Keratinocyte (primary cell): Measurements from ENCODE around the gene MDN1. TPM values are rescaled to one million over a fixed set of nuclear protein-coding genes. Genes with fewer than 3 reads are reported as not detected.

Experiments
- DNase-seq: peaks from one replicate; pipeline ENCODE4 v3.0.0-alpha.2; 2011; ENCODE audit warnings: low read depth, missing footprints, low spot score
- FAIRE-seq: peaks from 2 replicates; lab custom pipeline; 2011; peaks lifted over from hg19 to GRCh38; lab: Jason Lieb, UNC
- H2AFZ ChIP-seq: 2 replicates; pipeline ENCODE4 v1.6.0; 2012; ENCODE audit warnings: low read length, control low read depth, inconsistent platforms; ENCODE audit not compliant: control insufficient read depth
- H3K27ac ChIP-seq: 2 replicates; pipeline ENCODE4 v1.5.1; 2011; ENCODE audit warnings: low read length; ENCODE audit not compliant: control insufficient read depth, insufficient read depth
- H3K27me3 ChIP-seq: 3 replicates; pipeline ENCODE4 v1.6.0; 2011; ENCODE audit warnings: low read length; ENCODE audit not compliant: control insufficient read depth, insufficient read depth; ENCODE audit errors: extremely low read depth
- H3K36me3 ChIP-seq, 2 experiments: 2 replicates in 1 of 2; 3 replicates in 1 of 2; pipeline ENCODE4 v1.5.1; 2011; ENCODE audit warnings: low read length in 2 of 2, mild to moderate bottlenecking in 1 of 2; ENCODE audit not compliant: control insufficient read depth in 2 of 2, insufficient read depth in 2 of 2; ENCODE audit errors: extremely low read depth in 1 of 2
- H3K4me1 ChIP-seq: 3 replicates; pipeline ENCODE4 v1.5.1; 2011; ENCODE audit warnings: low read length; ENCODE audit not compliant: control insufficient read depth, insufficient read depth; ENCODE audit errors: extremely low read depth
- H3K4me2 ChIP-seq: 3 replicates; pipeline ENCODE4 v1.6.0; 2011; ENCODE audit warnings: low read depth, low read length; ENCODE audit not compliant: control insufficient read depth, insufficient read depth; ENCODE audit errors: extremely low read depth
- H3K4me3 ChIP-seq, 3 experiments: fragments of 200-600 bp in 1 of 3; sonication (generic) in 1 of 3; 2 replicates in 2 of 3; 3 replicates in 1 of 3; pipeline ENCODE4 v1.5.1; 2011 to 2016; ENCODE audit warnings: low read length in 3 of 3, mild to moderate bottlenecking in 3 of 3, control low read depth in 2 of 3, inconsistent platforms in 1 of 3, low read depth in 1 of 3, mixed read lengths in 1 of 3, mixed run types in 1 of 3, moderate library complexity in 1 of 3; ENCODE audit not compliant: control insufficient read depth in 2 of 3, insufficient read depth in 2 of 3; ENCODE audit errors: extremely low read depth in 1 of 3
- H3K79me2 ChIP-seq: 2 replicates; pipeline ENCODE4 v1.6.0; 2012; ENCODE audit warnings: low read length; ENCODE audit not compliant: control insufficient read depth, insufficient read depth
- H3K9ac ChIP-seq: 3 replicates; pipeline ENCODE4 v1.6.0; 2011; ENCODE audit warnings: low read length; ENCODE audit not compliant: control insufficient read depth, insufficient read depth; ENCODE audit errors: extremely low read depth
- H3K9me1 ChIP-seq: 3 replicates; pipeline ENCODE4 v1.6.0; 2011; ENCODE audit warnings: low read length; ENCODE audit not compliant: control insufficient read depth, insufficient read depth; ENCODE audit errors: extremely low read depth
- H3K9me3 ChIP-seq: 2 replicates; pipeline ENCODE4 v1.5.1; 2012; ENCODE audit warnings: low read depth, low read length; ENCODE audit not compliant: control insufficient read depth
- H4K20me1 ChIP-seq: 3 replicates; pipeline ENCODE4 v1.6.0; 2011; ENCODE audit warnings: low read length; ENCODE audit not compliant: control insufficient read depth, insufficient read depth; ENCODE audit errors: extremely low read depth
- EZH2 ChIP-seq: IDR thresholded peaks from one replicate; pipeline ENCODE4 v1.6.1; 2012; ENCODE audit warnings: inconsistent platforms, mild to moderate bottlenecking, low read length, moderate library complexity
- dilution Hi-C: fragments of 300-500 bp; cut with MboI; formaldehyde crosslinking; loops from one replicate; pipeline ENCODE4 v1.7.0; 2020; ENCODE audit warnings: low sequenced_read_pairs; ENCODE audit not compliant: extremely low pct_ligation_motif_present
- polyA plus RNA-seq, 5 experiments: library from polyadenylated mRNA; depleted of rRNA in 3 of 5; stranded (reverse) in 3 of 5; stranded (forward) in 1 of 5; unstranded in 1 of 5; fragments of >200 nt; gene quantifications; 1 replicate in 1 of 5; 2 replicates in 3 of 5; 3 replicates in 1 of 5; pipeline versions ENCODE4 v1.2.1 to v1.2.3, GENCODE V29; 2011 to 2012; ENCODE audit warnings: missing spikeins in 2 of 5, low read depth in 1 of 5, low replicate concordance in 1 of 5
- TF ChIP-seq, protein P1 (sequence below), 3 experiments: IDR thresholded peaks in 1 of 3; conservative IDR thresholded peaks in 1 of 3; optimal IDR thresholded peaks in 1 of 3; 2 replicates in 2 of 3; 3 replicates in 1 of 3; pipeline versions ENCODE3 to v1.5.1; 2011; ENCODE audit warnings: low read length in 3 of 3, mild to moderate bottlenecking in 3 of 3, moderate library complexity in 2 of 3, control low read depth in 1 of 3, inconsistent platforms in 1 of 3; ENCODE audit not compliant: insufficient read depth in 2 of 3; ENCODE audit errors: extremely low read depth in 1 of 3

Gene MDN1
- polyA plus RNA-seq, 1 donor (not counting 4 experiments of a cell fraction or from before 2014, with no cell fraction given) = 16.0 TPM

DNA sequence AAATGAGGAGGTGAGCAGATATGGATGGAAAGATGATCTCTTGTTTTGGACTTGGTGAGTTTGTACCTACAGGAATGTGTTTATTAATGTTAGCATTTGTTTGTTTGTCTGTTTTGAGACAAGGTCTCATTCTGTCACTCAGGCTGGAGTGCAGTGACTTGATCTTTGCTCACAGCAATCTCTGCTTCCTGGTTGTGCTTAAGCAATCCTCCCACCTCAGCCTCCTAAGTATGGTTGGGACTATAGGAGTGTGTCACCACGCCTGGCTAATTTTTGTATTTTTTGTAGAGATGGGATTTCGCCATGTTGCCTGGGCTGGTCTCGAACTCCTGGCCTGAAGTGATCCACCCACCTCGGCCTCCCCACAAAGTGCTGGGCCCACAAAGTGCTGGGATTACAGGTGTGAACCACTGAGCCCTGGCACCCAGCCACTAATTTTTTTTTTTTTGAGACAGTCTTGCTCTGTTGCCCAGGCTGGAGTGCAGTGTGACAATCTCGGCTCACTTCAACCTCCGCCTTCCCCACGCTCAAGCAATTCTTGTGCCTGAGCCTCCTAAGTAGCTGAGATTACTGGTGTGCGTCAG, 17.1 kb upstream of the MDN1 start:
- peaks cover 33% of the 10 kb centered on the region for H3K79me2 ChIP-seq
- no peak overlapping the region for H2AFZ ChIP-seq
- FAIRE-seq (no peak), DNase-seq (no peak)
- H3K27me3 ChIP-seq = no peaks in the 10 kb centered on the region
- dilution Hi-C loops = no loop called here
- H3K9me3 ChIP-seq = no peaks in the 10 kb centered on the region
- no peak overlapping the region for H3K4me3 ChIP-seq
- H3K4me1 ChIP-seq = no peaks in the 10 kb centered on the region
- no peaks in the 10 kb centered on the region for H3K9me1 ChIP-seq
- TF ChIP-seq, protein P1, sequence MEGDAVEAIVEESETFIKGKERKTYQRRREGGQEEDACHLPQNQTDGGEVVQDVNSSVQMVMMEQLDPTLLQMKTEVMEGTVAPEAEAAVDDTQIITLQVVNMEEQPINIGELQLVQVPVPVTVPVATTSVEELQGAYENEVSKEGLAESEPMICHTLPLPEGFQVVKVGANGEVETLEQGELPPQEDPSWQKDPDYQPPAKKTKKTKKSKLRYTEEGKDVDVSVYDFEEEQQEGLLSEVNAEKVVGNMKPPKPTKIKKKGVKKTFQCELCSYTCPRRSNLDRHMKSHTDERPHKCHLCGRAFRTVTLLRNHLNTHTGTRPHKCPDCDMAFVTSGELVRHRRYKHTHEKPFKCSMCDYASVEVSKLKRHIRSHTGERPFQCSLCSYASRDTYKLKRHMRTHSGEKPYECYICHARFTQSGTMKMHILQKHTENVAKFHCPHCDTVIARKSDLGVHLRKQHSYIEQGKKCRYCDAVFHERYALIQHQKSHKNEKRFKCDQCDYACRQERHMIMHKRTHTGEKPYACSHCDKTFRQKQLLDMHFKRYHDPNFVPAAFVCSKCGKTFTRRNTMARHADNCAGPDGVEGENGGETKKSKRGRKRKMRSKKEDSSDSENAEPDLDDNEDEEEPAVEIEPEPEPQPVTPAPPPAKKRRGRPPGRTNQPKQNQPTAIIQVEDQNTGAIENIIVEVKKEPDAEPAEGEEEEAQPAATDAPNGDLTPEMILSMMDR (optimal IDR thresholded peaks at IDR 0.05 in 1 of 3, IDR thresholded peaks at IDR 0.05 in 1 of 3, conservative IDR thresholded peaks at IDR 0.05 in 1 of 3; ENCODE audit: extremely low read depth in 1 of 3, insufficient read depth in 2 of 3, low read length in 3 of 3) = no peak
- TF ChIP-seq EZH2 = no peak
- no peak overlapping the region for H3K27ac ChIP-seq
- peaks cover 0 to 10% of the 10 kb centered on the region in 2 experiments for H3K36me3 ChIP-seq
- no peak overlapping the region for H3K4me2 ChIP-seq
- no peak overlapping the region for H3K9ac ChIP-seq
- no peaks in the 10 kb centered on the region for H4K20me1 ChIP-seq

- no peaks in the 10 kb centered on the region for H3K27me3 ChIP-seq
- dilution Hi-C loops = no loop called here
- no peak overlapping the region for H2AFZ ChIP-seq
- H3K4me3 ChIP-seq = no peak overlapping the region
- no peak for TF ChIP-seq EZH2
- TF ChIP-seq, protein P1 (optimal IDR thresholded peaks at IDR 0.05 in 1 of 3, IDR thresholded peaks at IDR 0.05 in 1 of 3, conservative IDR thresholded peaks at IDR 0.05 in 1 of 3; ENCODE audit: extremely low read depth in 1 of 3, insufficient read depth in 2 of 3, low read length in 3 of 3) = no peak
- H3K79me2 ChIP-seq = peaks cover 39% of the 10 kb centered on the region
- peaks cover 0 to 10% of the 10 kb centered on the region in 2 experiments for H3K36me3 ChIP-seq
- no peaks in the 10 kb centered on the region for H4K20me1 ChIP-seq
- H3K4me1 ChIP-seq = peaks cover 4% of the 10 kb centered on the region
- DNase-seq = no peak
- H3K27ac ChIP-seq = no peak overlapping the region
- no peaks in the 10 kb centered on the region for H3K9me3 ChIP-seq
- no peak overlapping the region for H3K4me2 ChIP-seq
- no peak overlapping the region for H3K9ac ChIP-seq
- H3K9me1 ChIP-seq = no peaks in the 10 kb centered on the region
- no peak for FAIRE-seq
Observed at GRCh38 chr6:89834884-89835792, 15.5 kb upstream of the MDN1 start.
